Tibial artery (tissue), 4 donors: ENCODE results near the gene BCL2.

Experiments used
- DNase-seq, 2 donors: peaks; one replicate each; pipeline ENCODE4 v3.0.0-alpha.2; 2019
- H3K27ac ChIP-seq, 2 donors: fragments of 200-600 bp; sonication (generic) in 1 of 2; 1 replicate in 1 of 2; 2 replicates in 1 of 2; pipeline ENCODE4 v1.5.1; 2018 to 2019; ENCODE audit warnings: mild to moderate bottlenecking in 1 of 2
- H3K27me3 ChIP-seq, 2 donors: fragments of 200-600 bp; sonication (generic) in 1 of 2; one replicate each; pipeline versions ENCODE4 v1.5.1 to v1.6.0; 2016 to 2019
- H3K36me3 ChIP-seq, 3 donors: fragments of 200-600 bp; sonication (generic) in 2 of 3; one replicate each; pipeline ENCODE4 v1.5.1; 2016 to 2019; ENCODE audit warnings: mild to moderate bottlenecking in 2 of 3
- H3K4me1 ChIP-seq, 4 donors: fragments of 200-600 bp; sonication (generic) in 2 of 4; 1 replicate in 3 of 4; 2 replicates in 1 of 4; pipeline ENCODE4 v1.5.1; 2016 to 2019
- H3K4me3 ChIP-seq, 2 donors: fragments of 200-600 bp; sonication (generic) in 1 of 2; 1 replicate in 1 of 2; 2 replicates in 1 of 2; pipeline ENCODE4 v1.5.1; 2018 to 2019; ENCODE audit warnings: mild to moderate bottlenecking in 2 of 2
- H3K9me3 ChIP-seq, 3 donors: fragments of 200-600 bp; sonication (generic) in 1 of 3; one replicate each; pipeline ENCODE4 v1.5.1; 2016 to 2019
- CTCF ChIP-seq, 2 experiments: fragments of 200-600 bp in 1 of 2; fragments of 450-650 bp in 1 of 2; IDR thresholded peaks; one replicate each; pipeline ENCODE4 v1.5.1; 2017 to 2019; ENCODE audit warnings: antibody characterized with exemption in 2 of 2, mild to moderate bottlenecking in 1 of 2, moderate library complexity in 1 of 2
- intact Hi-C: fragments of 100-400 bp; cut with DNase I; formaldehyde crosslinking; loops from one replicate; pipeline ENCODE4 v1.15.0; 2023; ENCODE audit warnings: low total_unique reads

Gene BCL2

GRCh38 chr18:63162271-63163014 lies 157.1 kb downstream of the BCL2 start:
- no peaks in the 10 kb centered on the region for H3K27me3 ChIP-seq
- H3K9me3 ChIP-seq, result no peaks in the 10 kb centered on the region
- DNase-seq, result no peak
- H3K36me3 ChIP-seq, result no peaks in the 10 kb centered on the region
- peaks cover 0 to 57% (median 51%) of the 10 kb centered on the region in 4 donors for H3K4me1 ChIP-seq
- no peak for TF ChIP-seq CTCF (IDR thresholded peaks at IDR 0.05)
- peak overlapping the region; percentile 76 to 79 for H3K27ac ChIP-seq
- H3K4me3 ChIP-seq, result no peak overlapping the region
- intact Hi-C loops, result no loop called here

GRCh38 chr18:63161761-63162195 lies 157.8 kb downstream of the BCL2 start:
- TF ChIP-seq CTCF (IDR thresholded peaks at IDR 0.05), result no peak
- intact Hi-C loops, result no loop called here

GRCh38 chr18:63161032-63161760 lies 158.4 kb downstream of the BCL2 start:
- Histone ChIP-seq H3K4me1 (peaks cover 0 to 69% (median 63%) of the 10 kb centered on the region in 4 donors), H3K9me3 (no peaks in the 10 kb centered on the region), H3K4me3 (no peak overlapping the region), H3K36me3 (no peaks in the 10 kb centered on the region), H3K27ac (peak overlapping the region; percentile 76 to 79), H3K27me3 (no peaks in the 10 kb centered on the region)
- intact Hi-C loops, result no loop called here
- no peak for DNase-seq
- no peak for TF ChIP-seq CTCF (IDR thresholded peaks at IDR 0.05)

More at GRCh38 chr18:63161761-63162195, 157.8 kb downstream of the BCL2 start:
- Histone ChIP-seq H3K4me1 (peaks cover 0 to 63% (median 57%) of the 10 kb centered on the region in 4 donors), H3K9me3 (no peaks in the 10 kb centered on the region), H3K36me3 (no peaks in the 10 kb centered on the region), H3K27ac (peak overlapping the region; percentile 76 to 79), H3K27me3 (no peaks in the 10 kb centered on the region), H3K4me3 (no peak overlapping the region)
- peak; percentile 84 to 90 for DNase-seq

- Histone ChIP-seq H3K27ac (peak overlapping the region; percentile 76 to 79), H3K9me3 (no peaks in the 10 kb centered on the region), H3K27me3 (no peaks in the 10 kb centered on the region), H3K36me3 (no peaks in the 10 kb centered on the region), H3K4me1 (peaks cover 0 to 77% (median 71%) of the 10 kb centered on the region in 4 donors), H3K4me3 (no peak overlapping the region)
- intact Hi-C loops, result no loop called here
- no peak for TF ChIP-seq CTCF (IDR thresholded peaks at IDR 0.05)
- DNase-seq, result no peak
Observed at GRCh38 chr18:63160172-63160995, 159.2 kb downstream of the BCL2 start.

DNA sequence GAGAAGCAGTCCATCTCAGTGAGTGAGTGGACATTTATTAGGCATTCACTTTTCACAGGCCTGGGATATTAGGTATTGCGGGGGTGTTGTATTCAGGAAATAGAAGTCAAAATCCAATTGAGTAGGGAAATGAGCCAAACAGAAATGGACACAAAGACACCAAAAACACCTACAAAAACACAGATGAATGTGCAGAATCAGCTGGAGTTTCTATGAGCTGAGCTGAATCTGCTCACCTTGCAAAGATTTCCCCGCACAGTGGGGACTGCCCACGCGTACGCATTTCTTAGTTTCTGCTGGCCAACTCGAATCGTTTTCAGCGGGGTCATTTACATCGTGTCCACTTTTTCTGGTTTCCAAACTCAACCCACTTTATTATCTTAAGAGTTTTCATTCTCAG lies 160.0 kb downstream of the BCL2 start:
- intact Hi-C loops, result no loop called here
- Histone ChIP-seq H3K9me3 (no peaks in the 10 kb centered on the region), H3K27ac (peak overlapping the region; percentile 76 to 79), H3K4me3 (no peak overlapping the region), H3K27me3 (no peaks in the 10 kb centered on the region), H3K36me3 (no peaks in the 10 kb centered on the region), H3K4me1 (peaks cover 0 to 82% (median 76%) of the 10 kb centered on the region in 4 donors)
- no peak for TF ChIP-seq CTCF (IDR thresholded peaks at IDR 0.05)
- DNase-seq, result no peak
